Stimulated activated memory B cell treated with anti-CD40 and anti-IgM and Interleukin-4, amounts not matched to agents 10 μg/mL and 1 μg/mL and 100 μg/mL, for 72 hours (primary cell): ENCODE data around the gene RNASE4.
"Not testable (repeated sequence)": the region's sequence is repeated elsewhere in the genome, so short reads cannot be mapped to it uniquely, and the experiment has no call there.

Experiments
- ATAC-seq: fragments of 150-1000 bp; cut with Tn5 transposase; 2 replicates; pipeline ENCODE4 v1.10.0; 2021
- H3K27ac Mint-ChIP-seq: one replicate; pipeline ENCODE4 v1.8.0; 2022; ENCODE audit warnings: mild to moderate bottlenecking, mixed read lengths
- H3K27me3 Mint-ChIP-seq: one replicate; pipeline ENCODE4 v1.8.0; 2022; ENCODE audit warnings: mixed read lengths
- H3K36me3 Mint-ChIP-seq: one replicate; pipeline ENCODE4 v1.8.0; 2022; ENCODE audit warnings: mixed read lengths
- H3K4me1 Mint-ChIP-seq: one replicate; pipeline ENCODE4 v1.8.0; 2022; ENCODE audit warnings: mixed read lengths
- H3K4me3 Mint-ChIP-seq: one replicate; pipeline ENCODE4 v1.8.0; 2022; ENCODE audit warnings: mild to moderate bottlenecking, moderate library complexity, mixed read lengths
- H3K9me3 Mint-ChIP-seq: one replicate; pipeline ENCODE4 v1.8.0; 2022; ENCODE audit warnings: mixed read lengths

Gene RNASE4

GRCh38 chr14:20738292-20738691 is 53.9 kb downstream of the RNASE4 start:
- H3K27me3 Mint-ChIP-seq = not testable (repeated sequence)

DNA sequence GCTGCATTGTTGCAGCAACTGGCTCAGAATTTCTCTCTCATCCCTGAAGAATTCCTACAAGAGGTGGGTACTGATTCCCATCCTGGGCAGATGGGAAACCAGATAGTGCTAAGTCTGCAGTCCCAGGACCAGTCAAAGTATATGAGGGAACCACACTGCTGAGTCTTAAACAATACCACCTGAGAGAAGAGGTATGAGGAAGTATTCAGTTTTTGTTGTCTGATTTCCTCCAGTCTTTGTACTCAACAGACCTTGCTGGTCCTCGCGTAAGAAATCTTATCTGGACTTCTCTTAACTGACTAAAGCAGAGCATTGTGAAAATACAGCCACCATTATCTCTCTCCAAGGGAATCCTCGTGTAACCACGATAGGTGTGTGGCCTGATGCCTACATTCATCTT is 57.8 kb downstream of the RNASE4 start:
- no peak overlapping the region for H3K27ac Mint-ChIP-seq
- peak; percentile 60 for ATAC-seq
- H3K4me3 Mint-ChIP-seq = no peak overlapping the region
- H3K27me3 Mint-ChIP-seq = no peaks in the 10 kb centered on the region
- no peaks in the 10 kb centered on the region for H3K36me3 Mint-ChIP-seq
- peaks cover 17% of the 10 kb centered on the region for H3K4me1 Mint-ChIP-seq
- no peaks in the 10 kb centered on the region for H3K9me3 Mint-ChIP-seq

More at GRCh38 chr14:20738292-20738691, 53.9 kb downstream of the RNASE4 start:
- not testable (repeated sequence) for H3K27ac Mint-ChIP-seq, H3K36me3 Mint-ChIP-seq, H3K4me3 Mint-ChIP-seq, ATAC-seq, H3K9me3 Mint-ChIP-seq
- H3K4me1 Mint-ChIP-seq = peaks cover 35% of the 10 kb centered on the region

DNA sequence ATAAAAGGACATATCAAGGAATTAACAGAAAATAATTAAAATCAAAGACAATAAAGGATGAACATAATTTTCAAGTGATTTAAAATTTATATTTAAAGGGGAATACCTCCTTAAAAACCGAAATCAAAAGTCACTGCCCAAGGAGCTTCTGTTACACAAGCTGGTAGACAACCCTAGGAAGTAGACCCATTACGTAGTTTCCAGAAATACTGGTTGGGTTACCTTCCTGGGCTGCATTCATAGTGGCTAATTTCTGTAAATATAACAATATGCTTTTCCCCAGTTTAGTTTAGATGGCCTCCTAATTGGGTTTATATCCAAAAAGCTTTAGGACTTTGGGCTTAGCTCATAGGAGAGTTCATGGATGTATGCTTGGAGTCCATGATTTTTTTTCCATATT is 59.2 kb downstream of the RNASE4 start:
- no peak overlapping the region for H3K27ac Mint-ChIP-seq
- H3K9me3 Mint-ChIP-seq = no peaks in the 10 kb centered on the region
- H3K36me3 Mint-ChIP-seq = no peaks in the 10 kb centered on the region
- ATAC-seq = no peak
- H3K27me3 Mint-ChIP-seq = no peaks in the 10 kb centered on the region
- no peak overlapping the region for H3K4me3 Mint-ChIP-seq
- H3K4me1 Mint-ChIP-seq = peaks cover 17% of the 10 kb centered on the region

GRCh38 chr14:20745571-20746358 is 61.4 kb downstream of the RNASE4 start, which contains the start of gene EDDM3A:
TSS of gene EDDM3A (plus strand) at chr14:20745887. CDS start at chr14:20747581, 1,694 bp downstream.
- no peaks in the 10 kb centered on the region for H3K36me3 Mint-ChIP-seq
- peaks cover 21% of the 10 kb centered on the region for H3K4me1 Mint-ChIP-seq
- H3K4me3 Mint-ChIP-seq = no peak within 1 kb of the TSS
- no peak for ATAC-seq
- no peaks in the 10 kb centered on the region for H3K27me3 Mint-ChIP-seq
- H3K9me3 Mint-ChIP-seq = no peaks in the 10 kb centered on the region
- no peak within 1 kb of the TSS for H3K27ac Mint-ChIP-seq

DNA sequence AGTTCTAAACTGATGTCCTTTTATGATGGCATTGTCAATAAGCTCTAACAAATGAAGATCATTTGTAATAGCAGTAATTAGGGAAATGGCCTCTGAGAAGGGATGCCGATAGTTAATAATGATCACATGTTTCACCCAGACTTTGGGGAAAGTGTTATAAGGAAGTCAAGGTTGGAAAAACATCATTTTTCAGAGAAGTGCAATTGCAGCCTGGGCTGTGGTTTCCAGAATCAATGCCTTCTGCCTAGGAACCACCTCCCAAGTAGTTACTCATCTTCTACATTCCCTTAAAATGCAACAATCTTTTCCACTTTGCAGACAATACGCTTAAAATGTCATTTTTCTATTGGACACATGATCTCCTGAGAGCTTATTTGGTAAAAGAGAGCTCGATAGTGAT is 62.2 kb downstream of the RNASE4 start:
- Mint-ChIP-seq H3K27ac (no peak overlapping the region), H3K4me1 (peaks cover 21% of the 10 kb centered on the region), H3K4me3 (no peak overlapping the region), H3K27me3 (no peaks in the 10 kb centered on the region), H3K9me3 (peaks cover under 1% of the 10 kb centered on the region), H3K36me3 (no peaks in the 10 kb centered on the region)
- no peak for ATAC-seq

- no peaks in the 10 kb centered on the region for H3K27me3 Mint-ChIP-seq
- ATAC-seq = no peak
- no peak overlapping the region for H3K4me3 Mint-ChIP-seq
- H3K36me3 Mint-ChIP-seq = peaks cover 6% of the 10 kb centered on the region
- no peak overlapping the region for H3K27ac Mint-ChIP-seq
- H3K4me1 Mint-ChIP-seq = peaks cover 11% of the 10 kb centered on the region
- H3K9me3 Mint-ChIP-seq = peaks cover 9% of the 10 kb centered on the region
Measured at GRCh38 chr14:20748439-20748838, 64.1 kb downstream of the RNASE4 start.

DNA sequence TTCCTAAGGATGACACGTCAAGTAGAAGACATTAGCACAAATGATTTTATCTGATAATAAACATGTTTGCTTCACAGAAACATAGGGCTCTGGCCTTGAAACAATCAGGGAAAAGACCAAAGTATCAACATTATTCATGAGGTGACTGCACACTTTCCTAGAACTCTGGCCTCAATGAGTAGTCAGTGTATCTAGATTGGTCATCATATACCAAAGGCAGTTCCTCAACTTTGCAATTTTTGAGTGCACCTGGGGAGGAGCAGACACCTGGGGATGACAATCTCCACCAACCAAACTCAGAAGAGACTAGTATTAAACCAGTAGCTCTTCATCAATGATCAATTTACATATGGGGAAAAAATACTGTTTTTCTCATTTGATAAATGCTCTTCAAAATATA is 65.8 kb downstream of the RNASE4 start:
- no peaks in the 10 kb centered on the region for H3K27me3 Mint-ChIP-seq
- peaks cover 9% of the 10 kb centered on the region for H3K9me3 Mint-ChIP-seq
- no peak for ATAC-seq
- H3K36me3 Mint-ChIP-seq = peaks cover 6% of the 10 kb centered on the region
- peaks cover 11% of the 10 kb centered on the region for H3K4me1 Mint-ChIP-seq
- H3K4me3 Mint-ChIP-seq = no peak overlapping the region
- no peak overlapping the region for H3K27ac Mint-ChIP-seq
